ENCODE data around the gene ZNF592. TPM values are rescaled to one million over a fixed set of nuclear protein-coding genes. Genes with fewer than 3 reads are reported as not detected.

Gene ZNF592
- total RNA-seq, 1 experiment from 2014 or later = 49.6 TPM

DNA sequence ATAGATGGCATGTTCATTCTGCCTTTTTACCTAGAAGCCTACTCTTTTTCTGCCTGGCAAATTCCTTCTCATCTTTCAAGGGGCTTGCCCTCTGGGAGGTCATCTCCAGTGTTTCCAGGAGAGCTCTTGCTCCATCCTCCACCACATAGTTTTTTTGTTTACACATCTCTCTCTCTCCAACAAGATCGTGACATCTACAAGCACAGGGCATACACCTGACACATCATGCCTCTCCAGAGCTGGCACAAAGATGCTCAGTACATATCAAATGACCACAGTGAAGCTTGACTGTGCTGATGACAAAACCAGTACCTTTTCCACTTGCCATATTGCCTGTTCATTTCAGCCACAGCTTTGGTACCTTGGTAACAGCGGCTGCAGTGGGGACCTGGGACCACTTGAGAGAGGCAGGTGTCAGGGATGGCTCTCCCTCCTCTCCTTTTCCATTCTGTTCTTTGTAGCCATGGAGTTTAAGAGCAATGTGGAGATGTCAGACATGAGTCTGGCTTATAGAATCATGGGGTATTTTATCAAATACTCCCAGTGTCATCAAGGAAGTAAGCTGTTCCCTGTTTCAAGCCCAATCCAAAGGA lies 84.2 kb downstream of the ZNF592 start:
- no peak for DNase-seq
- Mint-ChIP-seq H3K4me3 (ENCODE audit: low read depth, unreplicated experiment) (no peak overlapping the region), H3K27me3 (ENCODE audit: unreplicated experiment) (peaks cover 15% of the 10 kb centered on the region), H3K4me1 (ENCODE audit: low read depth, unreplicated experiment) (peaks cover 18% of the 10 kb centered on the region), H3K9me3 (ENCODE audit: low read depth, unreplicated experiment) (no peaks in the 10 kb centered on the region), H3K36me3 (ENCODE audit: insufficient read depth, unreplicated experiment) (no peaks in the 10 kb centered on the region), H3K27ac (ENCODE audit: unreplicated experiment) (no peak overlapping the region)
- no peak for TF ChIP-seq CTCF (IDR thresholded peaks at IDR 0.05; ENCODE audit: unreplicated experiment)
- no TSS peak for BruUV-seq (replicated peaks)
- CTCF ChIA-PET = interaction anchor here (0.7 kb wide), 1 partner anchor 11 kb away, joined by 4 read pairs; no protein-coding TSS in a partner anchor
- intact Hi-C loops (cut with micrococcal nuclease; ENCODE audit: unreplicated experiment) = no loop called here

- no peak for TF ChIP-seq CTCF (IDR thresholded peaks at IDR 0.05; ENCODE audit: unreplicated experiment)
- Mint-ChIP-seq H3K9me3 (ENCODE audit: low read depth, unreplicated experiment) (no peaks in the 10 kb centered on the region), H3K4me3 (ENCODE audit: low read depth, unreplicated experiment) (no peak overlapping the region), H3K27ac (ENCODE audit: unreplicated experiment) (no peak overlapping the region), H3K27me3 (ENCODE audit: unreplicated experiment) (peaks cover 24% of the 10 kb centered on the region), H3K36me3 (ENCODE audit: insufficient read depth, unreplicated experiment) (no peaks in the 10 kb centered on the region), H3K4me1 (ENCODE audit: low read depth, unreplicated experiment) (peaks cover 18% of the 10 kb centered on the region)
- no TSS peak for BruUV-seq (replicated peaks)
- intact Hi-C loops (cut with micrococcal nuclease; ENCODE audit: unreplicated experiment) = no loop called here
- CTCF ChIA-PET = no interaction called here
- DNase-seq = no peak
Observed at GRCh38 chr15:84833447-84834228, 85.2 kb downstream of the ZNF592 start.

- intact Hi-C loops (cut with micrococcal nuclease; ENCODE audit: unreplicated experiment) = no loop called here
- H3K9me3 Mint-ChIP-seq (ENCODE audit: low read depth, unreplicated experiment) = no peaks in the 10 kb centered on the region
Observed at GRCh38 chr15:84834229-84834955, 86.0 kb downstream of the ZNF592 start.

More at GRCh38 chr15:84834229-84834955, 86.0 kb downstream of the ZNF592 start:
- Mint-ChIP-seq H3K4me1 (ENCODE audit: low read depth, unreplicated experiment) (peaks cover 18% of the 10 kb centered on the region), H3K36me3 (ENCODE audit: insufficient read depth, unreplicated experiment) (peaks cover 3% of the 10 kb centered on the region), H3K4me3 (ENCODE audit: low read depth, unreplicated experiment) (no peak overlapping the region), H3K27ac (ENCODE audit: unreplicated experiment) (no peak overlapping the region), H3K27me3 (ENCODE audit: unreplicated experiment) (peaks cover 24% of the 10 kb centered on the region)
- BruUV-seq (replicated peaks) = no TSS peak
- DNase-seq = no peak
- CTCF ChIA-PET = no interaction called here
- no peak for TF ChIP-seq CTCF (IDR thresholded peaks at IDR 0.05; ENCODE audit: unreplicated experiment)
